HepG2 (cell line): ENCODE results near the gene CDC42EP5. TPM values are rescaled to one million over a fixed set of nuclear protein-coding genes. Genes with fewer than 3 reads are reported as not detected.

Experiments
- ARID5B ChIP-seq: IDR thresholded peaks from 2 replicates; pipeline ENCODE4 v1.4.0; 2020; ENCODE audit warnings: mild to moderate bottlenecking, missing genetic modification reagents
- CAMTA2 ChIP-seq: sonication (generic); formaldehyde crosslinking; IDR thresholded peaks from 2 replicates; pipeline ENCODE4 v1.4.0; 2020; ENCODE audit warnings: mild to moderate bottlenecking, missing genetic modification reagents, borderline replicate concordance
- CHD2 ChIP-seq: IDR thresholded peaks from 2 replicates; pipeline ENCODE4 v1.6.1; 2011; ENCODE audit warnings: low read depth, low read length, improper control_type of control experiment
- DNMT1 ChIP-seq: sonication (generic); formaldehyde crosslinking; IDR thresholded peaks from 2 replicates; pipeline ENCODE4 v1.5.1; 2020; ENCODE audit warnings: mild to moderate bottlenecking, missing genetic modification reagents
- EHMT2 ChIP-seq: fragments of 200-600 bp; sonication (generic); IDR thresholded peaks from 2 replicates; pipeline ENCODE4 v1.7.0; 2017; ENCODE audit warnings: antibody characterized with exemption, low read depth, low read length, borderline replicate concordance
- FOXA1 ChIP-seq, 2 experiments: fragments of 450-650 bp in 1 of 2; sonication (generic) in 1 of 2; formaldehyde crosslinking in 1 of 2; IDR thresholded peaks; 2 replicates each; pipeline versions ENCODE4 v1.4.0 to v1.6.1; 2016 to 2020; ENCODE audit warnings: missing genetic modification reagents in 1 of 2
- KLF12 ChIP-seq: sonication (generic); formaldehyde crosslinking; IDR thresholded peaks from 2 replicates; pipeline ENCODE4 v1.4.0; 2020; ENCODE audit warnings: missing genetic modification reagents, borderline replicate concordance
- KLF16 ChIP-seq, 2 experiments: sonication (generic) in 1 of 2; formaldehyde crosslinking in 1 of 2; IDR thresholded peaks; 2 replicates each; pipeline versions ENCODE4 v1.6.1 to v1.8.0; 2016 to 2023; ENCODE audit warnings: missing genetic modification reagents in 2 of 2, missing compliant biosample characterization in 1 of 2
- MTF1 ChIP-seq: sonication (generic); formaldehyde crosslinking; IDR thresholded peaks from 2 replicates; pipeline ENCODE4 v1.5.0; 2020; ENCODE audit warnings: missing genetic modification reagents
- MZF1 ChIP-seq: sonication (generic); formaldehyde crosslinking; IDR thresholded peaks from 2 replicates; pipeline ENCODE4 v1.8.1; 2023; ENCODE audit warnings: mild to moderate bottlenecking, missing genetic modification reagents, borderline replicate concordance
- NCOA5 ChIP-seq: sonication (generic); formaldehyde crosslinking; IDR thresholded peaks from 2 replicates; pipeline ENCODE4 v1.4.0; 2020; ENCODE audit warnings: missing genetic modification reagents
- PATZ1 ChIP-seq: sonication (generic); formaldehyde crosslinking; IDR thresholded peaks from 2 replicates; pipeline ENCODE4 v1.4.0; 2020; ENCODE audit warnings: missing genetic modification reagents
- RFXANK ChIP-seq: IDR thresholded peaks from 2 replicates; pipeline ENCODE4 v1.6.1; 2016
- U2AF2 ChIP-seq: fragments of 200-400 bp; formaldehyde crosslinking; IDR thresholded peaks from 2 replicates; pipeline ENCODE4 v1.6.1; 2017; ENCODE audit warnings: low read depth, mild to moderate bottlenecking, low read length
- ZBTB7A ChIP-seq: sonication (generic); formaldehyde crosslinking; IDR thresholded peaks from 2 replicates; pipeline ENCODE4 v1.8.0; 2022; ENCODE audit warnings: mild to moderate bottlenecking, missing genetic modification reagents
- ZFAT ChIP-seq: sonication (generic); formaldehyde crosslinking; conservative IDR thresholded peaks from 2 replicates; pipeline ENCODE4 v1.8.1; 2023; ENCODE audit warnings: missing genetic modification reagents, inconsistent platforms
- ZNF234 ChIP-seq: sonication (generic); formaldehyde crosslinking; conservative IDR thresholded peaks from 2 replicates; pipeline ENCODE4 v1.5.1; 2020; ENCODE audit warnings: mild to moderate bottlenecking, missing genetic modification reagents
- ZNF674 ChIP-seq: sonication (generic); formaldehyde crosslinking; IDR thresholded peaks from 2 replicates; pipeline ENCODE4 v1.5.0; 2020; ENCODE audit warnings: low read depth, mild to moderate bottlenecking, missing genetic modification reagents
- ZNF781 ChIP-seq: sonication (generic); formaldehyde crosslinking; IDR thresholded peaks from 2 replicates; pipeline ENCODE4 v1.5.1; 2020; ENCODE audit warnings: borderline replicate concordance, mild to moderate bottlenecking, missing genetic modification reagents; ENCODE audit errors: not compliant biosample characterization
- ZNF782 ChIP-seq: sonication (generic); formaldehyde crosslinking; IDR thresholded peaks from 2 replicates; pipeline ENCODE4 v1.4.0; 2020; ENCODE audit warnings: missing genetic modification reagents, mild to moderate bottlenecking, borderline replicate concordance
- ZNF784 ChIP-seq: sonication (generic); formaldehyde crosslinking; IDR thresholded peaks from 2 replicates; pipeline ENCODE4 v1.5.1; 2020; ENCODE audit warnings: missing genetic modification reagents, mild to moderate bottlenecking, borderline replicate concordance
- ZSCAN9 ChIP-seq: IDR thresholded peaks from 2 replicates; pipeline ENCODE4 v1.6.1; 2016; ENCODE audit warnings: borderline replicate concordance
- polyA plus RNA-seq, 8 experiments: library from polyadenylated mRNA; depleted of rRNA in 3 of 8; stranded (reverse) in 7 of 8; unstranded in 1 of 8; fragments of >200 nt; fragmentation: Illumina TruSeq in 4 of 8; extraction: Trizol in 4 of 8; gene quantifications; 2 replicates each; pipeline versions ENCODE4 v1.2.1 to v1.2.3, GENCODE V29; 2011 to 2016; ENCODE audit warnings: low read depth in 4 of 8, missing spikeins in 1 of 8, mixed read lengths in 1 of 8; ENCODE audit not compliant: insufficient read depth in 1 of 8
- total RNA-seq, 5 experiments: library from RNA; depleted of rRNA; stranded (reverse); fragments of >200 nt; fragmentation: Illumina TruSeq; extraction: Trizol; gene quantifications; 2 replicates each; pipeline ENCODE4 v1.2.3, GENCODE V29; 2016; ENCODE audit warnings: low read depth in 1 of 5
- TF ChIP-seq, protein P1 (sequence below): IDR thresholded peaks from 2 replicates; pipeline ENCODE4 v1.6.1; 2016

Gene CDC42EP5
- total and polyA plus RNA-seq, 2 of the 13 experiments (the other 11 are each of a cell fraction or from before 2014, with no cell fraction given): 0.41 to 1.6 TPM

- 0 out of 2 replicates have a peak, but pooled peaks have one; percentile 13 for TF ChIP-seq ZNF234 (CRISPR knock-in tag)
- TF ChIP-seq CAMTA2 (CRISPR knock-in tag): no peak
- TF ChIP-seq, protein P1, sequence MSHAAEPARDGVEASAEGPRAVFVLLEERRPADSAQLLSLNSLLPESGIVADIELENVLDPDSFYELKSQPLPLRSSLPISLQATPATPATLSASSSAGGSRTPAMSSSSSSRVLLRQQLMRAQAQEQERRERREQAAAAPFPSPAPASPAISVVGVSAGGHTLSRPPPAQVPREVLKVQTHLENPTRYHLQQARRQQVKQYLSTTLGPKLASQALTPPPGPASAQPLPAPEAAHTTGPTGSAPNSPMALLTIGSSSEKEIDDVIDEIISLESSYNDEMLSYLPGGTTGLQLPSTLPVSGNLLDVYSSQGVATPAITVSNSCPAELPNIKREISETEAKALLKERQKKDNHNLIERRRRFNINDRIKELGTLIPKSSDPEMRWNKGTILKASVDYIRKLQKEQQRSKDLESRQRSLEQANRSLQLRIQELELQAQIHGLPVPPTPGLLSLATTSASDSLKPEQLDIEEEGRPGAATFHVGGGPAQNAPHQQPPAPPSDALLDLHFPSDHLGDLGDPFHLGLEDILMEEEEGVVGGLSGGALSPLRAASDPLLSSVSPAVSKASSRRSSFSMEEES (CRISPR knock-in tag): 0 out of 2 replicates have a peak, but pooled peaks have one; percentile 42
- peak; percentile 26; the same call in 1 of the 2 replicates for TF ChIP-seq ARID5B
- TF ChIP-seq KLF12 (CRISPR knock-in tag): no peak
- TF ChIP-seq ZNF674 (CRISPR knock-in tag): peak; percentile 49; the same call in 1 of the 2 replicates
- TF ChIP-seq MTF1 (CRISPR knock-in tag): no peak
- TF ChIP-seq PATZ1 (CRISPR knock-in tag): peak; percentile 45; the same call in 1 of the 2 replicates
- no peak for TF ChIP-seq ZNF781 (CRISPR knock-in tag)
- TF ChIP-seq ZFAT (CRISPR knock-in tag): no peak
- TF ChIP-seq NCOA5: no peak
- TF ChIP-seq RFXANK (CRISPR knock-in tag): no peak
- TF ChIP-seq ZNF782 (CRISPR knock-in tag): no peak
- 0 out of 2 replicates have a peak, but pooled peaks have one; percentile 37 for TF ChIP-seq ZSCAN9 (CRISPR knock-in tag)
- peak; percentile 77 for TF ChIP-seq CHD2
- no peak for TF ChIP-seq KLF16 (CRISPR knock-in tag; IDR thresholded peaks at IDR 0.05)
- no peak for TF ChIP-seq U2AF2
- TF ChIP-seq FOXA1 (IDR thresholded peaks at IDR 0.05): no peak
- 0 out of 2 replicates have a peak, but pooled peaks have one; percentile 23 for TF ChIP-seq FOXA1 (CRISPR knock-in tag; IDR thresholded peaks at IDR 0.05)
- no peak for TF ChIP-seq DNMT1
- no peak for TF ChIP-seq ZNF784
- no peak; the same call in 1 of the 2 replicates for TF ChIP-seq MZF1 (CRISPR knock-in tag)
- TF ChIP-seq ZBTB7A (CRISPR knock-in tag): no peak
- TF ChIP-seq EHMT2: no peak
These were observed 9.5 kb downstream of the CDC42EP5 start, which contains the start of gene LENG9 (continued) for GRCh38 chr19:54463531-54464043.
